Dermis microvascular lymphatic vessel endothelial cell (primary cell): Measurements from ENCODE around the gene FHIT. TPM values are rescaled to one million over a fixed set of nuclear protein-coding genes. Genes with fewer than 3 reads are reported as not detected.

Experiments used
- DNase-seq, 2 donors: peaks; one replicate each; pipeline versions ENCODE4 v3.0.0 to v3.0.0-alpha.2; 2010; ENCODE audit warnings: low read depth in 2 of 2
- total RNA-seq: library from RNA; depleted of rRNA; stranded (reverse); fragments of >200 nt; gene quantifications from 2 replicates; pipeline ENCODE4 v1.2.1, GENCODE V29; 2014

Gene FHIT
- total RNA-seq, 1 donor from 2014 or later: 0.51 TPM

DNA sequence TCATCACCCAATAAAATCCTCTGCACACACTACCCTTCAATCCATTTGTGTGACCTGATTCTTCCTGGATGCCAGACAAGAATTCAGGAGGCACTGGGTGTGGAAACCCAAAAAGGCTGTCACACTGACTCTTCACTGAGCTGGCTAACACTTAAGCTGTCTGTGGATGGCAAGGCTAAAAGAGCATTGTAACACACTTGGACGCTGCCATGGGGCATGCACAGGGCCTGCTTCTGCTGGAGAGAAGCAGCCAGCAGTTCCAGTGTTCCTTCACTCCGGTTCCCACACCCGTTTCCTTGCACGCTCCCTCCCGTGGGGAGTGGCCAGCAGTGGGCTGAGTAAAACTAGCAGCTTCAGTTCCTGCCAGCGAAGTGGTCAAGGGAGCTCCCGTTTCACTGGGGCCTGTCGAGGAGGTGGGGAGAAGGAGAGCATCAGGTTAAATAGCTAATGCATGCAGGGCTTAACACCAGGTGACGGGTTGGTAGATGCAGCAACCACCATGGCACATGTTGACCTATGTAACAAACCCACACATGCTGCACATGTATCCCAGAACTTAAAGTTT is 737.1 kb downstream of the FHIT start:
- no peak for DNase-seq

DNA sequence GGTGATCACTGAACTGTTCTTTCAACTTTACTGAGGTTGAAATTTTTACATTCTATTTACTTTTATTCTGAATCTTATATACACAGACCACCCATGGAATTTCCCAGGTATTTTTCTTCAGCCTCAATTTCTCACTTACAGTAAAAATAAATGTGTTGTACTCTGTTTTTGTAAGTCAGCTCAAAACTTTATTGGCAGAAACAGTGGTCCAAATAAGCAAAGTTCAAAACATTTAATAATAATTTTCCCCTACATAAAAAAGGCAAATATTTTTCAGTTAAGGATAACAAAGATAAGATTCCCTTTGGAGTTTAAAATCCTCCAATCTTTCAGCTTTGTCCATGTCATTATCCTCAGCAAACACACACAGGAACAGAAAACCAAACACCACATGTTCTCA is 738.0 kb downstream of the FHIT start:
- DNase-seq: no peak

DNA sequence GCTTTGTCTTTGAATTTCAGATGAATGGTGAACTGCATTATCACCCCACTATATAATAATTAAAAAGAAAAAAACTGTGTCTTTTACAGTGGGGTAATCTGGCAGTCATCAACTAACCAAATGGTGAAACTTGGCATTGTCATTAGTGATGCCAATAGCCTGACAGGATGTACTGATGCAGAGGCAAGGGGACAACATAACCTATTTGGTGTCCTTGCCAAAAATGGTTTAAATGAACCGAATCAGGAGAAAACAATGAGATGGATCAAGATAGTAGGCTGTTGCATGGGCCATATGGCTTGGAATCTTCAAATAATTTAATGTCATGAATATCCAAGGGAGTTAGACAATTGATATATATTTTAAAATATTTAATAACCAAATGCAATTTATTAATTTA is 738.7 kb downstream of the FHIT start:
- DNase-seq: no peak

DNA sequence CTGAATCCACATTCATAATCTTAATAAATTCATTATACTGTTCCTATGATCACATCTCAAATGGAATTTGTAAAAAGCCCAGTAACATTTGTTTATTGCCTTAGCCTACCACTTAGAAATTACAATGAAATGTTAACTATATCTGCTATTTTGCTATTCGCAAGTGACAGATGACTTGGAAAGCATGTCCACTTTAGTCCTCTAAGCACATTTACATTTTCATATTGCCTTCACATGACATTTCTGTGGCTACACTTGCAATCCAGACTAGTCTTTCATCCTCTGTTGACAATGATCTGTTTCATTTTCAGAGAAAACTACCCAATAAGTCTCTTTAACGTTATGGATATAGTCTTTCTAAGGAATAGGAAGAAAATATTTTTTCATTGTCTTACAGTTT is 741.8 kb downstream of the FHIT start:
- no peak for DNase-seq

DNA sequence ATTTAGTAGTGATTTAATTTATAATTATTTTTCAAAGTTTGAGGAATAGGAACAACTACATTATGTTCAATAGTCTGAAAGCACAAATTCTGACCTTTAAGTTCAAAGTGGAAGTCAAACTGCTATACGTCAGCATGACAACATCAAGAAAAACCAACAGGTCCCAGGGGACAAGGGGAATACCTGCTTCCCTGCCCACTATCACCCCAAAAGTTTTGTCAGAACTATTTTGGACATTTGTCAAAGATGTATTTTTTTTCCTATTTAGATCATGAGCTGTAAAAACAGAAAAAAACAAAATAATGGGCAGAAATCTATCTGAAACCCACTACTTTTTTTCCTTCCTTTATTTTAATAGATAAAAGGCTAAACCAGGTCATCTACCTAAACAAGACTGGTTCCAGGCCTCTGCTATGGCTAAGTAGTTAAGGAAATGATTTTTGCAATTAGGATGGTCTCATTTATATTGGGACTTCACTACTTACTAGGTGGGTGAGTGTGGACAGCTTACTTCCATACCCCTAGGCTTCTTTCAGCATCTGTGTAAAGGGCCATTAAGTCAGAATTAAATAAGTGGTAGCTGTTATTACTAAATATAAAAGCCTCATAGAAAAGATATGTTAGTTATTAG is 746.3 kb downstream of the FHIT start:
- no peak for DNase-seq

DNA sequence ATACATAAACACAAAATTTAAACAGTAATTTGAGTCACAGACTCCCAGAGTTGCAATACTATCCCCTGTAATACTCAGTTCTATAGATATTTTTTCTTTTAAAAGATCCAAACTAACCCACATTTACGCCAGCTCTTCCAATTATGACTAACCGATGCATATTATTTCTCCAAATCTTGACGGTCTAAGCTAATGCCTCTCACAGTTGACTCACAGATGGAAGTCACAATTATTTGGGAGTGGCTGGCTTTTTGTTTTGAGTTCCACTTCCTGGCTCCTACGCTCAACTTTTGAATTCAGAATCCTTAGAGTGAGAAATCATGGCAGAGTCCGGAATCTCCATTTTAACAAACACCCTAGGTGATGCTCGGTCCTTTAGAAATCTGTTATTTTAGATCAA is 749.9 kb downstream of the FHIT start:
- DNase-seq: no peak

DNA sequence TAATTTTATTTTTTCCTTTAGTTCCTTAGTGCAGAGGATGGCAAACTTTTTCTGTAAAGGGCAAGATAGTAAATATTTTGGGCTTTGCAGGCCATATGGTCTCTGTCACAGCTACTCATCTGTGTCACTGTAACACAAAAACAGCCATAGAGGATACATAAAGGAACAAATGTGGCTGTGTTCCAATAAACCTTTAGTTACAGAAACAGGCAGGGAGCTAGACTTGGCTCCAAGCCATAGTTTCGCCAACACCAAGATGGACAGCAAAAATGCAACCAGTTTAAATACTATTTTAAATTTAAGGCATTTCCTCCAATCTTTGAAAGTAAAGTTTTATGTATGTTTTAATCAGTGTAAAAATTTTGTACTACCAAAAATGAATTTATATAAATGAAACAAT is 753.4 kb downstream of the FHIT start:
- no peak for DNase-seq

DNA sequence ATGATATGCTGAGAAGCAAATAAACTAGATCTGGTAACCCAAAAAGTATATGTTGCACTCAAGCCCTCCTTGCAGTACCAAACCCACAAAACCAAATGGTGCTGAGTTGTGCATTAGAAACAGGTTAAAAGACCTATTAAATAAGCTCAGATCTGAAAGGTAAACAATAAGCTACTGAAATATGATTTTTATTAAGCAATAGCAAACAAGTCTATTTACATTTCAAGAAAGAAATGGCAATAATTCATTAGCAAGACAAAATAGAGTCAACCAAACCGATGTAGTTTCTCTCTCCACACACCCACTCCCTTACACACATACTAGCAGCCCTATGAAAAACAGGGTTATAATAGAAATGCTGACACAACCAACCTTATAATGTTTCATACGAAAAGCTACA is 760.3 kb downstream of the FHIT start:
- no peak for DNase-seq

DNA sequence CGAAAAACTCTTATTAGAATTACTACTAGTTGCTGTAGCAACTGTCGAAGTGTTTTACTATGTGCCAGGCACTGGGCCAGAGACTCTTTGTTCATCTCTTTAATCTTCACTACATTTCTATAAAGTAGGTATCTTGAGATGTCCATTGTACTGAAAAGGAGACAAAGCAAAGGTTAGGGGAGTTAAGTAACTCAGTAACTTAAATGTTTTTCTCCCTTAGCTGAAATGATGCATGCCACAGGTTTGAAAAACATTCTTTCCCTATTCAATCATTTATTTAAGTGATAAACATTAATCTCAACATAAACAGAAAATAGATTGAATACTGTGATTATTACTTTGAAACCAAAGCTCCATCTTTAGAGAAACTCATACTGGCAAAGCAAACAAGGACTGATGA is 776.2 kb downstream of the FHIT start:
- no peak for DNase-seq

DNA sequence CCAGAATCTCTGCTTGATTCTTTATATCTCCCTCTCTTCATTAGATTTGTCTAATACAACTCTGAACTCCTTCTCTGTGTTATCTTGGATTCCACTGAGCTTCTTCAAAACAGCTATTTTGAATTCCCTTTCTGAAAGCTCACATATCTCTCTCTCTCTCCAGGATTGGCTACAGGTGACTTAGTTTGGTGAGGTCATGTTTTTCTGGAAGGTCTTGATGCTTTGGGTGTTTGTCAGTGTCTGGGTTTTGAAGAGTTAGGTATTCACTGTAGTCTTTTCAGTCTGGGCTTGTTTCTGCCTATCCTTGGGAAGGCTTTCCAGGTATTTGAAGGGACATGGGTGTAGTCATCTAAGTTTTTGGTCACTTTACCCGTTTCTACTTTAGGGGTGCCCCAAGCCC is 781.8 kb downstream of the FHIT start:
- DNase-seq: no peak

DNA sequence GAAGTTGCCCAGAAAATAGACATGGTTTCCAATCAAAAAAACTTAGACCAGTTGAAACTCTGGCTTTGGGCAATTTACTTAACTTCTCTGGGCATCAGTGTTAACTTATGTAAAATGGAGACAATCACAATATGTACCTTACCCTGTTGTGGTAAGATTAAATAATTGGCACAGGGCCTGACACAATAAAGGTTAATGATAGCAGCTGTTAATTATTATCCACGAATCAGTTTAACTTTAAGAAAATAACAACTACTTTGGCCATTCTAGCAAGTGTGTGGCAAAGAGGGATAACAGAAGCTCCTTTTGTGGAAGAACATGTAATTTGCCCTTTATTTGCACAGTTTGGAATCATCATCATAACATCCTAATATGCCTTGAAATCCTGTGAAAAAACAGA is 787.6 kb downstream of the FHIT start:
- no peak for DNase-seq

DNA sequence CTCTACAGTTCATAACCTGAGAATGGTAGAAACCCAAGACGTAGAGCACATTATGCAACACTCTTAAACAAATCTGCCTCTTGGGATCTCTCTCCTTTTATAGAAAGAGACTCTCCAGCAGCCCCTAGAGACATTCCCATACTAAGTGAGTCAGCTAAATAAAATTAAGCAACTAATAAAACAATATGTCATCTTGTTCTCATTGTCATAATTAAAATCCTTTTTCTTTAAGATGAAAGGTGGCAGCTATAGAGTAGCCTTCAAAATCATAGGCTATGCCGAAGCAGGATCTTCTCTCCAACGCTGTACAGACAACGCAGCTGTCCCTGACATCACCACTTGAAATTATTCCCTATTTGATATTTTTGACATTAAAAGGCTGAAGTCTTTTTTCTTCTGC is 790.0 kb downstream of the FHIT start:
- DNase-seq: no peak

DNA sequence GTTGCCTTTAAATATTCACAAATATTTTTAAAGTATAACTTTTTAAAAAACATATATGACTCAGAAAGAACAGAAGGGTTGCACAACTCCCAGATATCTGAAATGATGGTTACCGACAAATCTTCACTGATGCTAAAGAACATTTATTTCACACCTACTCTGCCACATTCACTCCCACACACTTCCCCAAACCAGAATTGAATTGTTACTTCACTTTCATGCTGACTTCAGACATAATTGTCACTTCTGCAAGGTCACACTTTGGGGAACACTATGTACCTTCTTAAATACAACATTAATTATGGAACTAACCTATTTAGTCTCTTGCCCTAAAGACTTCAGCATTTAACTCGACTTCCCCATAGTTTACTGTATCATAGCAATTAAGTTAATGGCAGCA is 795.1 kb downstream of the FHIT start:
- no peak for DNase-seq

DNA sequence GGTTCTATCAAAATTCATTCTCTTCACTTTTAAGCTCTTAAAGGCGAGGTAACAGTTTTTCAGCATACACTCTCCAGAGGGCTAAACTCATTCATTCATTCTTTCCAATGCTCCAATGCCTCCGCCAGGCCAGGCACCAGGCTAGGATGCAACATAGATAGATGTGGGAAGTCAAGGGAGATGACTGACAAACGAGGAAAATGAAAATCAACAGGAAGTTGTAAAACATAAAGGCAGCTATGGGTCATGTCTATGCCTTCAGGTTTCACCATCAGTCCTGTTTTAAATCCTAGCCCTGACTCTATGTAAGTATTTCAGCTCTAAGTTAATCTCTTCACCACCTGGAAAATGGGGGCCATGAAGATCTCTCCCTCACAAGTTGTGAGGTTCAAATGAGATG is 797.9 kb downstream of the FHIT start:
- DNase-seq: no peak

DNA sequence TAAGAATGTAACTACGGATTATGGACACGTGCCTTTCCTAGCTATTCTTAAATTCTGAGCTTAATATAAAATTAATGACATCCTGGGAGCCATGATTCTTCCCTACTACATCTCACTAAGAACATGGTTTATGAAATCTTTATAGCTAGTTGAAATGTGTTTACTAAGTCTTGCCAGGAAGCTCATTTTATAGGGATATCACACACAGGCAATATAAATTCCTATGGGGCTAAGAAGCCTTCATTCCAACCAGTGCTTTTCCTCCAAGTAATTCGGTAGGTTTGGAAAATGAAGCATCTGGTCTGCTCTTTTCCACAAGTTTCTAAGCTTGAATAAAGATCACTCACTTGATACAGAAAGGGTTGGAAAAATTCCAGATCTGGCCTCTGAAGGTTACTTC is 802.6 kb downstream of the FHIT start:
- DNase-seq: no peak

DNA sequence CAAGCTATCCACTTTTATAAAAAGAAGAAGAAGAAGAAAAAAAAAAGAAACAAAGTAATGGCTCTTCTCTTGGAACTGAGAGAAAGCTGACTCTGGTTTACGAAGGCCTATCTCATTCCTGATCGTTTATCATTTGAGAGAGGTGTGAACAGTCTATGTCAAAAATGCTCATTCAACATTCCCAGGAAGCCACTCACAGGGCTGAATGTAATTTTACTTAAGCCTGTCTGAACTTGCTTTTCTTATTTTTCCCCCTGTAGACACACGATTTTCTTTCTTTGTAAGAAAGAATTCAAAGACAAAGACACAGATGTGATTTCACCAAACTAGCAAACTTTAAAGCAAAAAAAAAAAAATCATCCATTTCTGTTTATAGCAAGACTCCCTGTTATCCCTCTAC is 805.8 kb downstream of the FHIT start:
- no peak for DNase-seq

DNA sequence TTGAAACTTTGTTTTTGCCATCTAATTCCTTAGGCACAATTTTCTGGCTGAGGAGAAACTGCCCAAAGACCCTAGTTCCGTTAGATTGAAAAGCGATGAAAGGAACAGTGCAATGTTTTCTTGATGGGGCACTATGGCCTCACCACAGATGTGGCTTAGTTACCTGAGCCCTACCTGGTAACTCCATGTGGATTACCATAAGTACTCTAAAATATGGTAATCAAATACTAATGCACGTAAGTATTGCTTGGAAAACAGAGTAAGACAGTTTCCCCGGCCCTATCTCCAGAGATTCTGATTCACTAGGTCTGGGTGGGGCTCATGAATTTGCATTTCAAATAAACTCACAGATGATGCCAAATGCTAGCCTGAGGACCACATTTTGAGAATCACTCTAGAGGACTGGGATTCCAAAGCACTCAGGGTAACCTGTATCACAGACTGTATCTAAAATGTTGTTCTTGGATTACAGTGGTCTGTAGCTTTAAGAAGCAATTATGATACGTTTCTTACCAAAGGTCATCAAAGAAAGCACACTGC is 806.3 kb downstream of the FHIT start:
- no peak for DNase-seq

DNA sequence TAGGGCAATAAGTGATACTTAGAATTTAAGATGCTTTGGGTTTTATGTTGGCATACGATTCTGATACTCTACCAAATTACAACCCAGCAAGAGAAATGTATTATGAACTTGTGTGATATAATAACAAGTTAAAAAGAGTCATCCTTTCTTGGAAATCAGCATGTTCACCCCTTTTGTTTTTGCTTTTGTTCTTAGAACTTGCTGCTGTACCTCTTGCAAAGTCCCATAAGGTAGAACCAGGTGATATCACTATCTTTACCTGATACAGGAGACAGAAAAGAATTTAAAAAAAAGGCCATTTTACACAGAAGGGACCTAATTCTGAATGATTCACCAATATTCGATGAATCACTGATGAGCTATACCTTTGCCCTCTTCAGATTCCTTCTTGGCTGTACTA is 810.4 kb downstream of the FHIT start:
- no peak for DNase-seq

DNA sequence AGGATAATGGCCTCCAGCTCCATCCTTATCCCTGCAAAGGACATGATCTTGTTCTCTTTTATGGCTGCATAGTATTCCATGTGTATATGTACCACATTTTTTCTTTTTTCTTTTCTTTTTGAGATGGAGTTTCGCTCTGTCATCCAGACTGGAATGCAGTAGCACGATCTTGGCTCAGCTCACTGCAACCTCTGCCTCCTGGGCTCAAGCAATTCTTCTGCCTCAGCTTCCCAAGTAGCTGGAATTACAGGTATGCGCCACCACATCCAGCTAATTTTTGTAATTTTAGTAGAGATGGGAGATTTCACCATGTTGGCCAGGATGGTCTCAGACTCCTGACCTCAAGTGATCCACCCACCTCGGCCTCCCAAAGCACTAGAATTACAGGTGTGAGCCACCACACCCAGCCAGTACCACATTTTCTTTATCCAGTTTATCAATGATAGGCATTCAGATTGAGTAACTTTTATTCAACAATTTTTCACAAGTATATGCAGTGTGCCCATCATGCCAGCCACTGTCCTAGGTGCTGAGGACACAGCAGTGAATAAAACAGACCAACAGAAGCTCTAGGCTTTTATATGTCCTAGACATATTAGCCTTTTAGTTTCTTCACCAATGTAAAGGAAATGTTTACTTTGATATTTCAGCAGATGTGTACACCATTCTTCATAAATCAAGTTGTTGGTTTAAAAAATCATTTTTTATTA is 815.2 kb downstream of the FHIT start:
- no peak for DNase-seq

DNA sequence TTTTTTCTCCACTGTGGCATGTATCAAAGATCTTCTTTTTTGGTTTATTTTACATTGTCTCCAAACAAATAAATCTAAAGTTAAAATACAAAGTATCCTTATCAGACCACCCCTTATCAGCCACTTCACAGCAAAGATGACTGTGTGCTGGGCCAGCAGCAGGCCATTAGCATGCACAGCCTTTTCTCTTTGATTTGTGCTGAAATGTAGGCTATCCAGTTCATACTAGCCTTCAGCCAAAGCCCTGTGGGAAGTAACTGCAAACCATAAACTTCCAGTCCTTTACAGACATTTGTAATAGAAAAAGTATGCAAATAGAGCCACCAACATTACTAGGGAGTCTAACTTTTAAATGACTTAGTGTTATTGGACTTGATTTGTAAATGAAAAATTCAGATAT is 816.3 kb downstream of the FHIT start:
- DNase-seq: no peak

DNA sequence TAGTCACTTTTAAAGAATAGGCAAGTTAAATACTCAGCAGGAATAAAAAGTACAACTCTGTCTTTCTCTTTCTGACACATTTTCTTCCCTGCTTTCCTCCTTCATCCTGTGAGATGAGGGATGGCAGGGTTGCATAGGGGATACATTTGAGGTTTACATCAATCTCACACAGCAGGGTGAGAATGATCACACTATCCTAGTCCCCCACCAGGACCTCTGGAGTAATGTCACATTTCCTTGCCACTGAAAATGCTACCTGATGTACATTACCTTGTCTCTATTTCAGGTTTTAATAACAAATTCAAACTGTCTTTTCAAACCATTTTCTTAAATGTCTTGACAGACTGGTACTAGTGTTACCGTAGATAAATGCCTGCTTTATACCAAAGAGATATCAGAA is 816.9 kb downstream of the FHIT start:
- no peak for DNase-seq

DNA sequence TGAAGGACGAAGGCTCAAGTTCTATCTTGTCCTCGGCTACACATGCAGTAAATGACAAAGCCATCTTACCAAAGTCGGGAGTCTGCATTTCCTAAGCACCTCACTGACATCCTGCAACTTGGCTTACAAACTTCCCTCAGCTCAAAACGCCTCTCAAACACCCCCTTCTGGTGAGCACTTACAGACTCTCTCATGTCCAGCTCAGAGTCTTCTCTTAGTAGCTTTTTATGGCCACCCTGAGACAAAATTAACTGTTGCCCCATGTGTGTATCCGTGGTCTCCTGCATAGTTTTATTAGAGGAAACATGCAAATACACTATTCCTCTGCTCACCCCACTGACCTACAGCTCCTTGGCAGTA is 819.7 kb downstream of the FHIT start:
- no peak for DNase-seq

DNA sequence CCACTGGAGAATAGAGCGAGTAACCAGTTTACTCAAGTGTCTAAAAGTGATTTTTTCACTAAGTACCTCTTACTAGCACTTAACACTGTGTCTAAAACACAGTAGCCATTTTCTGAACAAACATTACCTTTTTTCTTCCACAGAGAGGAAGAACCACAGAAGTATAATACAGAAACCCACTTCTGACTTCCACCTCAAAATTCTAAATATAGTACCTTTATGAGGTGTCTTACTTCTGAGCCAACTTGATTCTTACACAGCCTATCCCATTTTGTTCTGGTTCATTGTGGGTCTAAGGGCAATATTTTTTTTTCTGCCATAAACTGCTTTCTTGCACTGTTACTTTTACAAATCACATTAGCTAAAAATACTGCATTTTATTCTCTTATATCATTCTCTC is 821.0 kb downstream of the FHIT start:
- DNase-seq: no peak
